Measurements from ENCODE around the gene KLHL25. TPM values are rescaled to one million over a fixed set of nuclear protein-coding genes. Genes with fewer than 3 reads are reported as not detected.
"Not testable (repeated sequence)": the region's sequence is repeated elsewhere in the genome, so short reads cannot be mapped to it uniquely, and the experiment has no call there.

The KLHL25 gene
- total RNA-seq, 3 donors from 2014 or later = 10.9 to 21.0 (median 15.1) TPM

DNA sequence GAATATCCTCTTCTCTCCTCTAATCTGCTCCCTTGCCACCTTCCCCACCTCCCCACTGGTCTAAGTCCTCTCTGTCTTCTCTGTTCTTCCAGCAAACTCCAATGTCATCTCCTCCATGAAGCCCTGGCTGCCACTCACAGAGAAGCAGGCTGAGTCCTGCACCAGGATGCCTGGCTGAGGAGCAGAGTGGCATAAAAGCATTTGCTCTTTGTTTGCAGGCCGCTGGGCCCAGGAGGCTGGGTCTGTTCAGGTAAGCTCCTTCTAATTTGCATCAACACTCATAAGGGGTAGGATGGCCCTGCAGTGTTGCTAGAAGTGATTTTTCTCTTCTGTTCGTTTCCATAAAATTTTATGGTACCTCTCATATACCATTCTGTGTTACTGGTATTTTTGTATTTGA lies 43.2 kb upstream of the KLHL25 start:
- H3K27ac ChIP-seq = no peak overlapping the region
- no peak for DNase-seq (ENCODE audit: low spot score in 2 of 2)
- H3K9me3 ChIP-seq = no peaks in the 10 kb centered on the region
- H3K4me1 ChIP-seq = peaks cover 0 to 9% of the 10 kb centered on the region in 2 donors
- no peaks in the 10 kb centered on the region for H3K27me3 ChIP-seq
- H3K4me3 ChIP-seq = no peak overlapping the region
- intact Hi-C loops (cut with DNase I; ENCODE audit: low total_unique reads) = loop anchor here (10.0 kb wide), 1 partner anchor 103 kb away; no protein-coding TSS in a partner anchor
- H3K36me3 ChIP-seq = no peaks in the 10 kb centered on the region
- TF ChIP-seq POLR2AphosphoS5 (IDR thresholded peaks at IDR 0.05) = no peak
- TF ChIP-seq CTCF (IDR thresholded peaks at IDR 0.05) = no peak
- TF ChIP-seq POLR2A (IDR thresholded peaks at IDR 0.05) = no peak

- DNase-seq (ENCODE audit: low spot score in 2 of 2) = no peak
- Histone ChIP-seq H3K27me3 (no peaks in the 10 kb centered on the region), H3K4me1 (peaks cover 0 to 9% of the 10 kb centered on the region in 2 donors), H3K36me3 (no peaks in the 10 kb centered on the region), H3K27ac (peak overlapping the region in 1 of 2 donors; percentile 51), H3K9me3 (no peaks in the 10 kb centered on the region), H3K4me3 (no peak overlapping the region)
- TF ChIP-seq CTCF (IDR thresholded peaks at IDR 0.05) = no peak
- TF ChIP-seq POLR2A (IDR thresholded peaks at IDR 0.05) = no peak
- no peak for TF ChIP-seq POLR2AphosphoS5 (IDR thresholded peaks at IDR 0.05)
- intact Hi-C loops (cut with DNase I; ENCODE audit: low total_unique reads) = loop anchor here (10.0 kb wide), 1 partner anchor 102 kb away; no protein-coding TSS in a partner anchor
Measured at GRCh38 chr15:85837011-85837433, 42.3 kb upstream of the KLHL25 start.

- no peaks in the 10 kb centered on the region for H3K27me3 ChIP-seq
- no peaks in the 10 kb centered on the region for H3K36me3 ChIP-seq
- no peaks in the 10 kb centered on the region for H3K9me3 ChIP-seq
- DNase-seq (ENCODE audit: low spot score in 2 of 2) = no peak
- TF ChIP-seq CTCF (IDR thresholded peaks at IDR 0.05) (no peak), POLR2A (IDR thresholded peaks at IDR 0.05) (no peak), POLR2AphosphoS5 (IDR thresholded peaks at IDR 0.05) (no peak)
- no peak overlapping the region for H3K27ac ChIP-seq
- H3K4me1 ChIP-seq = no peaks in the 10 kb centered on the region
- intact Hi-C loops (cut with DNase I; ENCODE audit: low total_unique reads) = loop anchor here (10.0 kb wide), 1 partner anchor 100 kb away; no protein-coding TSS in a partner anchor
- no peak overlapping the region for H3K4me3 ChIP-seq
Measured at GRCh38 chr15:85834651-85835050, 39.9 kb upstream of the KLHL25 start.

- TF ChIP-seq POLR2A (IDR thresholded peaks at IDR 0.05) = no peak
- Histone ChIP-seq H3K9me3 (no peaks in the 10 kb centered on the region), H3K4me3 (no peak overlapping the region), H3K36me3 (no peaks in the 10 kb centered on the region), H3K27ac (no peak overlapping the region), H3K4me1 (no peaks in the 10 kb centered on the region), H3K27me3 (no peaks in the 10 kb centered on the region)
- intact Hi-C loops (cut with DNase I; ENCODE audit: low total_unique reads) = loop anchor here (10.0 kb wide), 1 partner anchor 98 kb away; no protein-coding TSS in a partner anchor
- no peak for DNase-seq (ENCODE audit: low spot score in 2 of 2)
Measured at GRCh38 chr15:85832394-85832793, 37.7 kb upstream of the KLHL25 start.

GRCh38 chr15:85831415-85832113 lies 36.8 kb upstream of the KLHL25 start:
- DNase-seq (ENCODE audit: low spot score in 2 of 2) = peak; percentile 57 to 60
- Histone ChIP-seq H3K4me3 (no peak overlapping the region), H3K27me3 (no peaks in the 10 kb centered on the region), H3K4me1 (no peaks in the 10 kb centered on the region), H3K36me3 (no peaks in the 10 kb centered on the region), H3K27ac (no peak overlapping the region), H3K9me3 (no peaks in the 10 kb centered on the region)
- peak in 2 of 3 donors; percentile 60 to 70 for TF ChIP-seq CTCF (IDR thresholded peaks at IDR 0.05)
- no peak for TF ChIP-seq POLR2A (IDR thresholded peaks at IDR 0.05)
- intact Hi-C loops (cut with DNase I; ENCODE audit: low total_unique reads) = loop anchor here (10.0 kb wide), 1 partner anchor 97 kb away; no protein-coding TSS in a partner anchor

- not testable (repeated sequence) for H3K4me1 ChIP-seq; H3K27ac ChIP-seq; H3K27me3 ChIP-seq; DNase-seq (ENCODE audit: low spot score in 2 of 2); H3K9me3 ChIP-seq; H3K4me3 ChIP-seq; H3K36me3 ChIP-seq
- intact Hi-C loops (cut with DNase I; ENCODE audit: low total_unique reads) = loop anchor here (10.0 kb wide), 1 partner anchor 95 kb away; no protein-coding TSS in a partner anchor
Measured at GRCh38 chr15:85829754-85830153, 35.0 kb upstream of the KLHL25 start.
